ENCODE results near the gene PSMF1.

PSMF1 gene

GRCh38 chr20:1081891-1082290 lies 36.5 kb upstream of the PSMF1 start:
- H3K4me3 ChIP-seq (ENCODE audit: low read length): no peak overlapping the region
- no peaks in the 10 kb centered on the region for H3F3A ChIP-seq (ENCODE audit: control insufficient read depth, insufficient read depth)
- no peaks in the 10 kb centered on the region for H3K9me2 ChIP-seq (replicated peaks; ENCODE audit: control insufficient read depth, low read length)
- no peak overlapping the region for H3K4me2 ChIP-seq (ENCODE audit: low read length)
- no peaks in the 10 kb centered on the region for H3K36me3 ChIP-seq (ENCODE audit: control insufficient read depth, low read length)
- H3K9me3 ChIP-seq (ENCODE audit: control insufficient read depth, insufficient read depth, low read length): no peaks in the 10 kb centered on the region
- no peaks in the 10 kb centered on the region for H3K79me2 ChIP-seq (ENCODE audit: control insufficient read depth, low read length)
- no peaks in the 10 kb centered on the region for H3K4me1 ChIP-seq (ENCODE audit: control insufficient read depth, low read length)
- no peak for TF ChIP-seq EZH2phosphoT487 (IDR thresholded peaks at IDR 0.05; ENCODE audit: borderline replicate concordance, low read length)
- no peak for TF ChIP-seq CTCF (IDR thresholded peaks at IDR 0.05; ENCODE audit: low read depth, low read length, poor library complexity, severe bottlenecking)
- no peak overlapping the region for H3K27ac ChIP-seq (ENCODE audit: low read depth, low read length)
- H4K20me1 ChIP-seq (ENCODE audit: control insufficient read depth, insufficient read depth, low read depth, low read length): no peaks in the 10 kb centered on the region
- no peaks in the 10 kb centered on the region for H3K27me3 ChIP-seq (ENCODE audit: control insufficient read depth, low read length)

- Histone ChIP-seq H3K4me1 (ENCODE audit: control insufficient read depth, low read length) (no peaks in the 10 kb centered on the region), H3K9me2 (replicated peaks; ENCODE audit: control insufficient read depth, low read length) (no peaks in the 10 kb centered on the region), H3K79me2 (ENCODE audit: control insufficient read depth, low read length) (no peaks in the 10 kb centered on the region), H3K36me3 (ENCODE audit: control insufficient read depth, low read length) (no peaks in the 10 kb centered on the region), H3K27me3 (ENCODE audit: control insufficient read depth, low read length) (no peaks in the 10 kb centered on the region), H4K20me1 (ENCODE audit: control insufficient read depth, insufficient read depth, low read depth, low read length) (no peaks in the 10 kb centered on the region), H3K27ac (ENCODE audit: low read depth, low read length) (no peak overlapping the region), H3K9me3 (ENCODE audit: control insufficient read depth, insufficient read depth, low read length) (no peaks in the 10 kb centered on the region), H3K4me2 (ENCODE audit: low read length) (no peak overlapping the region), H3F3A (ENCODE audit: control insufficient read depth, insufficient read depth) (no peaks in the 10 kb centered on the region), H3K4me3 (ENCODE audit: low read length) (no peak overlapping the region)
- TF ChIP-seq EZH2phosphoT487 (IDR thresholded peaks at IDR 0.05; ENCODE audit: borderline replicate concordance, low read length): no peak
- TF ChIP-seq CTCF (IDR thresholded peaks at IDR 0.05; ENCODE audit: low read depth, low read length, poor library complexity, severe bottlenecking): no peak
These were observed 34.8 kb upstream of the PSMF1 start for GRCh38 chr20:1083431-1084080.

- H3K4me2 ChIP-seq (ENCODE audit: low read length): no peak overlapping the region
These were observed 32.7 kb upstream of the PSMF1 start for GRCh38 chr20:1085492-1086276.

More at GRCh38 chr20:1085492-1086276, 32.7 kb upstream of the PSMF1 start:
- H3K27me3 ChIP-seq (ENCODE audit: control insufficient read depth, low read length): no peaks in the 10 kb centered on the region
- TF ChIP-seq CTCF (IDR thresholded peaks at IDR 0.05; ENCODE audit: low read depth, low read length, poor library complexity, severe bottlenecking) (no peak), EZH2phosphoT487 (IDR thresholded peaks at IDR 0.05; ENCODE audit: borderline replicate concordance, low read length) (no peak)
- H3K27ac ChIP-seq (ENCODE audit: low read depth, low read length): no peak overlapping the region
- H3K4me3 ChIP-seq (ENCODE audit: low read length): no peak overlapping the region
- no peaks in the 10 kb centered on the region for H3K4me1 ChIP-seq (ENCODE audit: control insufficient read depth, low read length)
- no peaks in the 10 kb centered on the region for H3F3A ChIP-seq (ENCODE audit: control insufficient read depth, insufficient read depth)
- no peaks in the 10 kb centered on the region for H4K20me1 ChIP-seq (ENCODE audit: control insufficient read depth, insufficient read depth, low read depth, low read length)
- H3K9me3 ChIP-seq (ENCODE audit: control insufficient read depth, insufficient read depth, low read length): no peaks in the 10 kb centered on the region
- H3K36me3 ChIP-seq (ENCODE audit: control insufficient read depth, low read length): no peaks in the 10 kb centered on the region
- no peaks in the 10 kb centered on the region for H3K9me2 ChIP-seq (replicated peaks; ENCODE audit: control insufficient read depth, low read length)
- H3K79me2 ChIP-seq (ENCODE audit: control insufficient read depth, low read length): no peaks in the 10 kb centered on the region

Measured in DOHH2 (cell line).